ENCODE measurements around the gene GFOD2. TPM values are rescaled to one million over a fixed set of nuclear protein-coding genes. Genes with fewer than 3 reads are reported as not detected.

GFOD2 gene
- total RNA-seq, 1 donor from 2014 or later, result 32.7 TPM

GRCh38 chr16:67664258-67664657 lies 54.9 kb downstream of the GFOD2 start:
- Histone ChIP-seq H3K9me3 (no peaks in the 10 kb centered on the region), H3K27me3 (no peaks in the 10 kb centered on the region), H3K36me3 (no peaks in the 10 kb centered on the region), H3K4me3 (no peak overlapping the region), H3K4me1 (peaks cover 52% of the 10 kb centered on the region), H3K27ac (no peak overlapping the region)
- no peak for DNase-seq (ENCODE audit: extremely low spot score in 2 of 2)
- TF ChIP-seq POLR2A (IDR thresholded peaks at IDR 0.05) (no peak), CTCF (IDR thresholded peaks at IDR 0.05) (no peak), POLR2AphosphoS5 (IDR thresholded peaks at IDR 0.05; ENCODE audit: insufficient read depth in 1 of 2, low read depth in 1 of 2) (no peak)
- intact Hi-C loops (cut with DNase I), result no loop called here

- Histone ChIP-seq H3K36me3 (no peaks in the 10 kb centered on the region), H3K27me3 (no peaks in the 10 kb centered on the region), H3K4me3 (no peak overlapping the region), H3K9me3 (no peaks in the 10 kb centered on the region), H3K4me1 (peaks cover 56% of the 10 kb centered on the region), H3K27ac (no peak overlapping the region)
- intact Hi-C loops (cut with DNase I), result no loop called here
- DNase-seq (ENCODE audit: extremely low spot score in 2 of 2), result no peak
- TF ChIP-seq POLR2A (IDR thresholded peaks at IDR 0.05) (no peak), CTCF (IDR thresholded peaks at IDR 0.05) (no peak), POLR2AphosphoS5 (IDR thresholded peaks at IDR 0.05; ENCODE audit: insufficient read depth in 1 of 2, low read depth in 1 of 2) (no peak)
Observed at GRCh38 chr16:67663877-67664222, 55.3 kb downstream of the GFOD2 start.

GRCh38 chr16:67663151-67663876 lies 55.8 kb downstream of the GFOD2 start:
- no peak overlapping the region for H3K4me3 ChIP-seq
- H3K9me3 ChIP-seq, result no peaks in the 10 kb centered on the region
- H3K27ac ChIP-seq, result no peak overlapping the region
- peaks cover 60% of the 10 kb centered on the region for H3K4me1 ChIP-seq
- DNase-seq (ENCODE audit: extremely low spot score in 2 of 2), result no peak
- TF ChIP-seq POLR2A (IDR thresholded peaks at IDR 0.05) (no peak), CTCF (IDR thresholded peaks at IDR 0.05) (no peak), POLR2AphosphoS5 (IDR thresholded peaks at IDR 0.05; ENCODE audit: insufficient read depth in 1 of 2, low read depth in 1 of 2) (no peak)
- H3K36me3 ChIP-seq, result no peaks in the 10 kb centered on the region
- intact Hi-C loops (cut with DNase I), result no loop called here
- no peaks in the 10 kb centered on the region for H3K27me3 ChIP-seq

GRCh38 chr16:67662653-67663010 lies 56.5 kb downstream of the GFOD2 start:
- Histone ChIP-seq H3K27ac (no peak overlapping the region), H3K4me3 (no peak overlapping the region), H3K36me3 (peaks cover 0 to under 1% of the 10 kb centered on the region in 2 donors), H3K4me1 (peaks cover 55% of the 10 kb centered on the region), H3K27me3 (no peaks in the 10 kb centered on the region), H3K9me3 (no peaks in the 10 kb centered on the region)
- DNase-seq (ENCODE audit: extremely low spot score in 2 of 2), result no peak
- no peak for TF ChIP-seq POLR2AphosphoS5 (IDR thresholded peaks at IDR 0.05; ENCODE audit: insufficient read depth in 1 of 2, low read depth in 1 of 2)
- no peak for TF ChIP-seq POLR2A (IDR thresholded peaks at IDR 0.05)
- TF ChIP-seq CTCF (IDR thresholded peaks at IDR 0.05), result no peak
- intact Hi-C loops (cut with DNase I), result no loop called here

- no peak for DNase-seq (ENCODE audit: extremely low spot score in 2 of 2)
- Histone ChIP-seq H3K27me3 (no peaks in the 10 kb centered on the region), H3K4me1 (peaks cover 49% of the 10 kb centered on the region), H3K27ac (no peak overlapping the region), H3K9me3 (no peaks in the 10 kb centered on the region), H3K4me3 (peak overlapping the region in 1 of 2 donors; percentile 84), H3K36me3 (peaks cover 0 to 6% of the 10 kb centered on the region in 2 donors)
- TF ChIP-seq POLR2AphosphoS5 (IDR thresholded peaks at IDR 0.05; ENCODE audit: insufficient read depth in 1 of 2, low read depth in 1 of 2), result no peak
- no peak for TF ChIP-seq CTCF (IDR thresholded peaks at IDR 0.05)
- TF ChIP-seq POLR2A (IDR thresholded peaks at IDR 0.05), result no peak
- intact Hi-C loops (cut with DNase I), result no loop called here
Observed at GRCh38 chr16:67661886-67662652, 57.0 kb downstream of the GFOD2 start.

All from vagina (tissue), 2 donors.